Bronchial epithelial cell (primary cell): ENCODE measurements around the gene BANP. TPM values are rescaled to one million over a fixed set of nuclear protein-coding genes. Genes with fewer than 3 reads are reported as not detected.
"Not testable (repeated sequence)": the region's sequence is repeated elsewhere in the genome, so short reads cannot be mapped to it uniquely, and the experiment has no call there.

ENCODE experiments used
- DNase-seq: peaks from one replicate; pipeline ENCODE4 v3.0.0-alpha.2; 2010; ENCODE audit warnings: low read depth
- FAIRE-seq: peaks from 2 replicates; lab custom pipeline; 2011; peaks lifted over from hg19 to GRCh38; lab: Jason Lieb, UNC
- H3K27me3 ChIP-seq: 2 replicates; pipeline ENCODE4 v1.5.1; 2011; ENCODE audit warnings: low read length; ENCODE audit not compliant: control insufficient read depth, insufficient read depth
- H3K36me3 ChIP-seq: 2 replicates; pipeline ENCODE4 v1.5.1; 2011; ENCODE audit warnings: low read length; ENCODE audit not compliant: control insufficient read depth, insufficient read depth
- H3K4me3 ChIP-seq: 2 replicates; pipeline ENCODE4 v1.5.1; 2011; ENCODE audit warnings: mild to moderate bottlenecking, low read depth, low read length, control low read depth
- CTCF ChIP-seq: IDR thresholded peaks from 2 replicates; pipeline ENCODE4 v1.5.1; 2011; ENCODE audit warnings: mild to moderate bottlenecking, moderate library complexity, low read length, control low read depth, inconsistent platforms; ENCODE audit not compliant: insufficient read depth, severe bottlenecking
- total RNA-seq: library from RNA; depleted of rRNA; stranded (reverse); fragments of >200 nt; gene quantifications from 2 replicates; pipeline ENCODE4 v1.2.1, GENCODE V29; 2014

Gene BANP
- total RNA-seq, 1 donor from 2014 or later = 22.1 TPM

GRCh38 chr16:88013766-88014251, 62.6 kb downstream of the BANP start:
- FAIRE-seq (no peak), DNase-seq (no peak)
- TF ChIP-seq CTCF = no peak
- H3K4me3 ChIP-seq = no peak overlapping the region
- H3K27me3 ChIP-seq = no peaks in the 10 kb centered on the region
- H3K36me3 ChIP-seq = no peaks in the 10 kb centered on the region

- Histone ChIP-seq H3K27me3 (no peaks in the 10 kb centered on the region), H3K4me3 (no peak overlapping the region), H3K36me3 (no peaks in the 10 kb centered on the region)
- TF ChIP-seq CTCF = no peak
- FAIRE-seq (no peak), DNase-seq (no peak)
Observed at GRCh38 chr16:88014252-88014781, 63.1 kb downstream of the BANP start.

GRCh38 chr16:88014954-88015805, 63.9 kb downstream of the BANP start:
- no peak for TF ChIP-seq CTCF
- Histone ChIP-seq H3K27me3 (no peaks in the 10 kb centered on the region), H3K36me3 (no peaks in the 10 kb centered on the region), H3K4me3 (no peak overlapping the region)
- no peak for FAIRE-seq
- DNase-seq = no peak

- no peak for FAIRE-seq
- Histone ChIP-seq H3K4me3 (no peak overlapping the region), H3K27me3 (no peaks in the 10 kb centered on the region), H3K36me3 (no peaks in the 10 kb centered on the region)
- no peak for TF ChIP-seq CTCF
- no peak for DNase-seq
Observed at GRCh38 chr16:88015806-88016140, 64.5 kb downstream of the BANP start.

- H3K4me3 ChIP-seq, H3K36me3 ChIP-seq, DNase-seq, FAIRE-seq, H3K27me3 ChIP-seq: not testable (repeated sequence)
Observed at GRCh38 chr16:88016386-88016785, 65.2 kb downstream of the BANP start.

GRCh38 chr16:88016964-88017363, 65.7 kb downstream of the BANP start:
- Histone ChIP-seq H3K27me3 (no peaks in the 10 kb centered on the region), H3K4me3 (no peak overlapping the region), H3K36me3 (peaks cover 1% of the 10 kb centered on the region)
- FAIRE-seq = no peak
- DNase-seq = no peak
- no peak for TF ChIP-seq CTCF
